ENCODE data around the gene LPCAT4.

LPCAT4 gene

GRCh38 chr15:34325368-34325767, 41.6 kb downstream of the LPCAT4 start:
- no peak overlapping the region for H3K4me3 ChIP-seq (ENCODE audit: low read depth, low read length)
- TF ChIP-seq CTCF (IDR thresholded peaks at IDR 0.05; ENCODE audit: low read depth, low read length, missing control alignments): no peak
- no peak for DNase-seq (ENCODE audit: low read depth)
- in situ Hi-C loops (cut with HindIII; ENCODE audit: low sequenced_read_pairs): no loop called here

GRCh38 chr15:34324933-34325332, 42.1 kb downstream of the LPCAT4 start:
- DNase-seq (ENCODE audit: low read depth): no peak
- no peak for TF ChIP-seq CTCF (IDR thresholded peaks at IDR 0.05; ENCODE audit: low read depth, low read length, missing control alignments)
- in situ Hi-C loops (cut with HindIII; ENCODE audit: low sequenced_read_pairs): no loop called here

GRCh38 chr15:34323217-34323616, 43.8 kb downstream of the LPCAT4 start:
- in situ Hi-C loops (cut with HindIII; ENCODE audit: low sequenced_read_pairs): no loop called here
- no peak for TF ChIP-seq CTCF (IDR thresholded peaks at IDR 0.05; ENCODE audit: low read depth, low read length, missing control alignments)
- DNase-seq (ENCODE audit: low read depth): no peak
- H3K4me3 ChIP-seq (ENCODE audit: low read depth, low read length): no peak overlapping the region

More at GRCh38 chr15:34324933-34325332, 42.1 kb downstream of the LPCAT4 start:
- no peak overlapping the region for H3K4me3 ChIP-seq (ENCODE audit: low read depth, low read length)

- TF ChIP-seq CTCF (IDR thresholded peaks at IDR 0.05; ENCODE audit: low read depth, low read length, missing control alignments): no peak
- H3K4me3 ChIP-seq (ENCODE audit: low read depth, low read length): peak overlapping the region; percentile 38
- DNase-seq (ENCODE audit: low read depth): peak; percentile 19
- in situ Hi-C loops (cut with HindIII; ENCODE audit: low sequenced_read_pairs): no loop called here
These were observed 48.5 kb downstream of the LPCAT4 start for GRCh38 chr15:34318277-34319079.

- no peak overlapping the region for H3K4me3 ChIP-seq (ENCODE audit: low read depth, low read length)
- DNase-seq (ENCODE audit: low read depth): no peak
- no peak for TF ChIP-seq CTCF (IDR thresholded peaks at IDR 0.05; ENCODE audit: low read depth, low read length, missing control alignments)
- in situ Hi-C loops (cut with HindIII; ENCODE audit: low sequenced_read_pairs): no loop called here
These were observed 52.2 kb downstream of the LPCAT4 start for GRCh38 chr15:34314491-34315490.

- in situ Hi-C loops (cut with HindIII; ENCODE audit: low sequenced_read_pairs): no loop called here
- H3K4me3 ChIP-seq (ENCODE audit: low read depth, low read length): no peak overlapping the region
- no peak for DNase-seq (ENCODE audit: low read depth)
- TF ChIP-seq CTCF (IDR thresholded peaks at IDR 0.05; ENCODE audit: low read depth, low read length, missing control alignments): no peak
These were observed 55.4 kb downstream of the LPCAT4 start for GRCh38 chr15:34311563-34311962.
